ACC112 (cell line): Measurements from ENCODE around the gene NAP1L4.

ENCODE experiments used
- H2AFZ ChIP-seq: fragments of 200-600 bp; sonication (generic); one replicate; pipeline ENCODE4 v1.6.0; 2017; ENCODE audit warnings: antibody characterized with exemption, low read length; ENCODE audit not compliant: unreplicated experiment
- H3K27ac ChIP-seq: fragments of 200-600 bp; sonication (generic); 2 replicates; pipeline ENCODE4 v1.5.1; 2014; ENCODE audit warnings: low read depth, mild to moderate bottlenecking, antibody characterized with exemption, low read length, moderate library complexity
- H3K27me3 ChIP-seq: fragments of 200-600 bp; sonication (generic); 2 replicates; pipeline ENCODE4 v1.6.1; 2014; ENCODE audit warnings: mild to moderate bottlenecking, antibody characterized with exemption, low read length, moderate library complexity, mixed read lengths; ENCODE audit not compliant: insufficient read depth
- H3K36me3 ChIP-seq: fragments of 200-600 bp; sonication (generic); 2 replicates; pipeline ENCODE4 v1.6.1; 2016; ENCODE audit warnings: mild to moderate bottlenecking, antibody characterized with exemption, low read length, moderate library complexity, mixed read lengths; ENCODE audit not compliant: insufficient read depth
- H3K4me1 ChIP-seq: fragments of 200-600 bp; sonication (generic); one replicate; pipeline ENCODE4 v1.6.1; 2016; ENCODE audit warnings: low read length, mixed read lengths; ENCODE audit not compliant: insufficient read depth, unreplicated experiment, control insufficient read depth
- H3K4me3 ChIP-seq: fragments of 200-600 bp; sonication (generic); 2 replicates; pipeline ENCODE4 v1.5.1; 2014; ENCODE audit warnings: mild to moderate bottlenecking, low read depth, low read length
- H3K79me2 ChIP-seq: fragments of 200-600 bp; sonication (generic); one replicate; pipeline ENCODE4 v1.6.0; 2016; ENCODE audit warnings: low read length; ENCODE audit not compliant: control insufficient read depth, unreplicated experiment, insufficient read depth

The NAP1L4 gene

GRCh38 chr11:2903672-2904011, 88.5 kb downstream of the NAP1L4 start:
- no peak overlapping the region for H2AFZ ChIP-seq
- no peaks in the 10 kb centered on the region for H3K27me3 ChIP-seq
- H3K4me1 ChIP-seq = peaks cover 26% of the 10 kb centered on the region
- H3K4me3 ChIP-seq = peak overlapping the region; percentile 78; the same call in 1 of the 2 replicates
- no peak overlapping the region for H3K27ac ChIP-seq
- H3K79me2 ChIP-seq = no peaks in the 10 kb centered on the region
- 0 out of 2 replicates have a peak, but pooled peaks cover 2% of the 10 kb centered on the region for H3K36me3 ChIP-seq

DNA sequence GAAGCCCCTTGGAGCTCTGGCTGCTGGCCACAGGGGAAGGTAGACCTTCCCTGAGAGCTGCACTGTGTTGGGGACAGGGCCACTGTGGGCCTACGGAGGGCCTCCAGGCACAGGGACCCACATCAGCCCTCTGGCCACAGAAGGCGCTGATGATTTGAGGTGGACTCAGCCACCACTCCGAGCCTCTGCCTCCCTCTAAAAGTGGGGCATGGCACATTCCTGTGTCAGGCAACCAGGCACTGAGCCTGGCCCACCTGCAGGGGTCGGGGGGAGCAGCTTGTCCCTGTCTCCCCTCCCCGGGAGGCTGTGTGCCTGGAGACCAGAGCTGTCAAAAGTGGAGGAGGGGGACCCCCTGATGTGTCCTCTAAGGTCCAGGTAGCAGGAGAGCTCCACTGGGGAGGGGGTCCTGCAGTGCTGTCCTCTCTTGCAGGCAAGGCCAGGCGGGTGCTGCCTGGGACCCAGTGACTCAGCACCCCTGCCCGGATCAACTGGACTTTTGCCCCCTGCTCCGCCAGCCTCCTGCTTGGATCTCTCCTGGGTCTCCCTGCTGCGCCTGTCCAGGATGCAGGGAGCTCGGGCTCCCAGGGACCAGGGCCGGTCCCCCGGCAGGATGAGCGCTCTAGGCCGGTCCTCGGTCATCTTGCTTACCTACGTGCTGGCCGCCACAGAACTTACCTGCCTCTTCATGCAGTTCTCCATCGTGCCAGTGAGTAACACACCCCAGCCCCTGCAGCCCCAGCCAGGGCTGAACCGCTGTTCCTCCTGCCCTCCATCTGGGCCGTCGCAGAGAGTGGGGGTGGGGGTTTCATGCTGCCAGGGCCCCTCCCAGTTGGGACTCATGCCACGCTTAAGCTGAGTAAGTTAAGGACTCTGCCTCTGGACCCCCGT, 89.1 kb downstream of the NAP1L4 start:
- 0 out of 2 replicates have a peak, but pooled peaks cover 2% of the 10 kb centered on the region for H3K36me3 ChIP-seq
- no peaks in the 10 kb centered on the region for H3K27me3 ChIP-seq
- peak overlapping the region; percentile 78 for H3K4me3 ChIP-seq
- H3K4me1 ChIP-seq = peaks cover 32% of the 10 kb centered on the region
- no peaks in the 10 kb centered on the region for H3K79me2 ChIP-seq
- no peak overlapping the region for H3K27ac ChIP-seq
- H2AFZ ChIP-seq = no peak overlapping the region

DNA sequence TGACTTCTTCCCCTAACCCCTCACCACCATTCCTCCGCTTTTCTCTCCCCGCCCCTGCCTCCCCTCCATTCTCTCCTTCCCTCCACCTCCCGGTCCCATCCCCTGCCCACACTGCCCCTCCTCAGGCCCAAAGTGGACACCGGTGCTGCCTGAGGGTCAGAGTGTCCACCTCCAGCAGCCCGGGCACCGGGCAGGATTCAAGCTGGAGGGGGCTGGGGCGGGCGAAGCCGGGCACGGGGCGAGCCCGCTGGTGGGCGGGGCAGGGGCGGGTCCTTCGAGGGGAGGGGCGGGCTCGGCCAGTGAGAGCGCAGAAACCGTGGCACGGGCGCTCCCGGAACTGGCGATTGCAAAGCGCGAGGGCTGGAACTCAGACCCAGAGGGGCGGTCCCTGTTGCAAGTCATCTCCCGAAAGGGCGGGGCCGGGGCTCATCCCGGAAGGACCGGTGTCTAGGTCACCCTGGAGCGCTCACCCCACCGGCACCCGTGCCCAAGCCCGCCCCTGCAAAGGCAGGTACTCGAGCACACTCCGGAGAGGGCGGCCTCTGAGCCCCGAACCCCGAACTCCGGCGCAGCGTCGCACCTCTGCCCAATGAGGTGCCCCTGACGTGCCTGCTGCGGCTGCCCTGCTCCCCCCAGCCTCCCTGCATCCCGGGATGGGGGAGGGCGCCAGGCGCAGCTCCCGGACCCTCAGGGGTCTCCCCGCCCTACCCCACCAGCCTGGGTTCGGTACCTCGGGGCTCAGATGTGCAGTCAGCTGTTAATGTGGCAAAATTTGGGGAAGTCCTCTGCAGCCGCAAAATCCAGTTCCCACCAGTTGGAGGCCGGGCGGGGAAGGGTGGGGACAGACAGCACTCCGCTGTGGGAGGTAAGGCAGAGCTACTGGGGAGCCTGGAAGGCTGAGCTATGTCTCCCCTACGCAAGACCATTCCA, 90.0 kb downstream of the NAP1L4 start:
- Histone ChIP-seq H3K79me2 (no peaks in the 10 kb centered on the region), H3K27me3 (no peaks in the 10 kb centered on the region), H3K4me1 (peaks cover 33% of the 10 kb centered on the region), H2AFZ (peak overlapping the region; percentile 0), H3K36me3 (0 out of 2 replicates have a peak, but pooled peaks cover 2% of the 10 kb centered on the region), H3K4me3 (peak overlapping the region; percentile 78), H3K27ac (no peak overlapping the region)

GRCh38 chr11:2901196-2901796, 90.8 kb downstream of the NAP1L4 start:
- peak overlapping the region; percentile 78 for H3K4me3 ChIP-seq
- H2AFZ ChIP-seq = no peak overlapping the region
- no peaks in the 10 kb centered on the region for H3K79me2 ChIP-seq
- no peak overlapping the region for H3K27ac ChIP-seq
- no peaks in the 10 kb centered on the region for H3K27me3 ChIP-seq
- peaks cover 33% of the 10 kb centered on the region for H3K4me1 ChIP-seq
- 0 out of 2 replicates have a peak, but pooled peaks cover 2% of the 10 kb centered on the region for H3K36me3 ChIP-seq

GRCh38 chr11:2899080-2899783, 92.9 kb downstream of the NAP1L4 start:
- H2AFZ ChIP-seq = no peak overlapping the region

DNA sequence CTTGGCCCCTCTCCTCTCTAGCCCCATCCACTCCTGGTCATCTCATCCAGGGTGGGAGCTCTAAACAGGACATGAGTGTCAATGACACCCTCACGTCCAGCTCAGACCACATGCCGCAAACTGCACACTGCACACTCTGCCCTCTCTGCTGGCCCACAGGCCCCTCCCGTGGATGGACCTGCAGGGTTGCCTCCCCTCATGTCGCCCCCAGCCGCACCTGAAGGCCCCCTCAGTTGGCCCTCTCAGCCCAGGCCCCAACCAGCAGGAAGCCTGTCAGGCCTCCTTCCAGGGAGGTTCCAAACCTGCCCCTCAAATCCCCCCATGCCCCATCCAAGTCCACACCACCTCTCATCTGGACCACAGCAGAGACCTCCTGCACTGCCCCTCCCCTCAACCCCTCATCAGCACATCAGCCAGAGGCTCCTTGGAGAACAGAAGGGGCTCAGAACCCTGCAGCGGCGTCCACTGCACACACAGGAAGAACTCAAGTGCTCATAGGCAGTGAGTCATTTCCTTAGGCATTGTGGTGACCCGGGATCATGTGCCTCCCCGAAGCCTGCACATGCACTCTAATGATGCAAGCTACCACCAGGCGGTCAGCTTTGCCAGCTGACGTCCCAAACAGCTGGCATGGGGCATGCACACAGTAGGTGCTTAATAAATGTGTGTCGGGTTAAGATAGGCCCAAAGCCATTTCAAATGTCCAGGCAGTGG, 93.6 kb downstream of the NAP1L4 start:
- Histone ChIP-seq H3K27me3 (no peaks in the 10 kb centered on the region), H2AFZ (no peak overlapping the region), H3K4me3 (peak overlapping the region; percentile 40), H3K4me1 (peaks cover 29% of the 10 kb centered on the region), H3K79me2 (no peaks in the 10 kb centered on the region), H3K27ac (peak overlapping the region; percentile 20; the same call in 1 of the 2 replicates), H3K36me3 (no peaks in the 10 kb centered on the region)

More at GRCh38 chr11:2899080-2899783, 92.9 kb downstream of the NAP1L4 start:
- Histone ChIP-seq H3K27ac (peak overlapping the region; percentile 20; the same call in 1 of the 2 replicates), H3K4me3 (no peak overlapping the region), H3K36me3 (no peaks in the 10 kb centered on the region), H3K27me3 (no peaks in the 10 kb centered on the region), H3K79me2 (no peaks in the 10 kb centered on the region), H3K4me1 (peaks cover 33% of the 10 kb centered on the region)

DNA sequence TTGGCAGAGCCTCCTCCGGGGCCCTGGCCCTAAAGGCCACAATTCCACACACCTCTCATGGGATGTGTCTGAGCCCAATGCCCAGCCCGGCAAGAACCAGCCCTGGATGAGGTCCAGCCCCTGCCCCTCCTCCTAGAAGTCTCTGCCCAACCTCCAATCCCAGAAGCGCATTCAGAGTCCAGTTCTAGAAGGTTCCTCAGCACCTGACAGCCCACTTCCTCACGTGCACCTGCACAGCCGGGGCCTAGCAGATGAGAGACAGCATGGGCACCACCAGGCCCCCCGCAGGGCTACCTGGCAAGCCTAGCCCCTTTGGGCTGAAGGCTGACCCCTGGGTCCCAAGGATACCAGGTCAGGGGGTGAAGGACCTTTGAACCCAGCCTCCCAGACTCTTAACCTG, 95.1 kb downstream of the NAP1L4 start:
- Histone ChIP-seq H3K27ac (no peak overlapping the region), H3K4me3 (no peak overlapping the region), H2AFZ (no peak overlapping the region)

GRCh38 chr11:2896047-2896446, 96.1 kb downstream of the NAP1L4 start:
- Histone ChIP-seq H3K27me3 (no peaks in the 10 kb centered on the region), H3K27ac (no peak overlapping the region), H3K36me3 (no peaks in the 10 kb centered on the region), H3K79me2 (no peaks in the 10 kb centered on the region), H3K4me3 (no peak overlapping the region), H2AFZ (no peak overlapping the region), H3K4me1 (peaks cover 26% of the 10 kb centered on the region)

More for the DNA sequence above, 95.1 kb downstream of the NAP1L4 start:
- Histone ChIP-seq H3K79me2 (no peaks in the 10 kb centered on the region), H3K27me3 (no peaks in the 10 kb centered on the region), H3K4me1 (peaks cover 20% of the 10 kb centered on the region), H3K36me3 (no peaks in the 10 kb centered on the region)
